HL-60/S4 treated with retinoic acid at 250 ng/mL for 4 days and 3 days (cell line): ENCODE measurements around the gene KLHL26.

ENCODE experiments used
- in situ Hi-C: fragments of 300-500 bp; cut with MboI; formaldehyde crosslinking; loops from 2 replicates; pipeline ENCODE4 v1.7.0; 2022; ENCODE audit warnings: low sequenced_read_pairs

The KLHL26 gene

GRCh38 chr19:18646535-18647370, 9.9 kb downstream of the KLHL26 start:
- in situ Hi-C loops = no loop called here

GRCh38 chr19:18647371-18647767, 10.5 kb downstream of the KLHL26 start:
- in situ Hi-C loops = no loop called here

GRCh38 chr19:18647807-18648206, 11.0 kb downstream of the KLHL26 start:
- in situ Hi-C loops = no loop called here

GRCh38 chr19:18648973-18649315, 12.1 kb downstream of the KLHL26 start:
- in situ Hi-C loops = no loop called here

- in situ Hi-C loops = no loop called here
Observed at GRCh38 chr19:18649371-18650020, 12.7 kb downstream of the KLHL26 start.

GRCh38 chr19:18650021-18650390, 13.2 kb downstream of the KLHL26 start:
- in situ Hi-C loops = no loop called here

GRCh38 chr19:18650468-18651041, 13.7 kb downstream of the KLHL26 start:
- in situ Hi-C loops = no loop called here

- in situ Hi-C loops = no loop called here
Observed at GRCh38 chr19:18651300-18651699, 14.5 kb downstream of the KLHL26 start.

GRCh38 chr19:18651733-18652132, 14.9 kb downstream of the KLHL26 start:
- in situ Hi-C loops = no loop called here

GRCh38 chr19:18653853-18654252, 17.0 kb downstream of the KLHL26 start:
- in situ Hi-C loops = no loop called here

- in situ Hi-C loops = no loop called here
Observed at GRCh38 chr19:18654469-18654868, 17.6 kb downstream of the KLHL26 start.

- in situ Hi-C loops = no loop called here
Observed at GRCh38 chr19:18655173-18655844, 18.5 kb downstream of the KLHL26 start.

GRCh38 chr19:18656337-18657086, 19.7 kb downstream of the KLHL26 start:
- in situ Hi-C loops = no loop called here

- in situ Hi-C loops = no loop called here
Observed at GRCh38 chr19:18657590-18658365, 20.9 kb downstream of the KLHL26 start.

GRCh38 chr19:18658366-18658855, 21.6 kb downstream of the KLHL26 start:
- in situ Hi-C loops = no loop called here

GRCh38 chr19:18659281-18660050, 22.6 kb downstream of the KLHL26 start:
- in situ Hi-C loops = no loop called here

- in situ Hi-C loops = no loop called here
Observed at GRCh38 chr19:18660051-18660910, 23.5 kb downstream of the KLHL26 start.

GRCh38 chr19:18660939-18661670, 24.3 kb downstream of the KLHL26 start:
- in situ Hi-C loops = no loop called here
